GM12878 (cell line): ENCODE results near the gene TBCD. TPM values are rescaled to one million over a fixed set of nuclear protein-coding genes. Genes with fewer than 3 reads are reported as not detected.

Source experiments
- ATAC-seq: fragments of 200-7000 bp; cut with Tn5 transposase; 3 replicates; pipeline ENCODE4 v1.9.1; 2020; ENCODE audit warnings: mild to moderate bottlenecking, moderate library complexity
- BruUV-seq: library from RNA; stranded (reverse); fragments of 400-500 nt; replicated peaks from 2 replicates; lab custom pipeline; 2021; lab: Mats Ljungman, UMichigan
- CTCF ChIA-PET: fragments of 300-600 bp; sonication (Branson Sonifier 250); formaldehyde crosslinking; extraction: SDS; loops from one replicate; lab custom pipeline; 2021; ENCODE audit warnings: inconsistent platforms; lab: Yijun Ruan, JAX
- POLR2A ChIA-PET: fragments of 350-600 bp; formaldehyde crosslinking; extraction: SDS; loops from one replicate; lab custom pipeline; 2021; ENCODE audit warnings: inconsistent platforms; lab: Charles Lee
- RAD21 ChIA-PET: fragments of 300-600 bp; sonication (Branson Sonifier 250); formaldehyde crosslinking; loops from one replicate; lab custom pipeline; 2023; ENCODE audit warnings: antibody characterized with exemption; ENCODE audit not compliant: unreplicated experiment; lab: Charles Lee
- SMC1A ChIA-PET: fragments of 300-600 bp; sonication (Branson Sonifier 250); formaldehyde crosslinking; loops from one replicate; lab custom pipeline; 2023; ENCODE audit not compliant: unreplicated experiment, uncharacterized antibody; lab: Charles Lee
- DNase-seq: peaks from one replicate; pipeline ENCODE4 v3.0.0-alpha.2; 2011; ENCODE audit warnings: low read depth, low spot score
- FAIRE-seq: peaks from 3 replicates; lab custom pipeline; 2011; peaks lifted over from hg19 to GRCh38; lab: Jason Lieb, UNC
- H2AFZ ChIP-seq: 2 replicates; pipeline ENCODE4 v1.6.0; 2011; ENCODE audit warnings: low read depth, low read length, control low read depth; ENCODE audit not compliant: control insufficient read depth
- H3K27ac ChIP-seq: 2 replicates; pipeline ENCODE4 v1.5.1; 2011; ENCODE audit warnings: control low read depth; ENCODE audit not compliant: control insufficient read depth, insufficient read depth
- H3K27me3 ChIP-seq, 2 experiments: replicated peaks in 1 of 2; 2 replicates each; pipeline versions ENCODE4 v1.6.0 to v1.6.1; 2011; ENCODE audit warnings: low read length in 1 of 2; ENCODE audit not compliant: control insufficient read depth in 2 of 2, insufficient read depth in 2 of 2
- H3K36me3 ChIP-seq, 2 experiments: 2 replicates each; pipeline ENCODE4 v1.5.1; 2011; ENCODE audit warnings: low read length in 1 of 2; ENCODE audit not compliant: control insufficient read depth in 2 of 2, insufficient read depth in 2 of 2
- H3K4me1 ChIP-seq: 2 replicates; pipeline ENCODE4 v1.6.1; 2011; ENCODE audit warnings: mild to moderate bottlenecking, low read length, moderate library complexity, mixed read lengths; ENCODE audit not compliant: control insufficient read depth, insufficient read depth
- H3K4me2 ChIP-seq: 2 replicates; pipeline ENCODE4 v1.6.0; 2011; ENCODE audit warnings: control low read depth; ENCODE audit not compliant: control insufficient read depth, insufficient read depth
- H3K4me3 ChIP-seq: fragments of 200-600 bp; sonication (generic); 2 replicates; pipeline ENCODE4 v1.5.1; 2016
- H3K79me2 ChIP-seq: 2 replicates; pipeline ENCODE4 v1.6.0; 2011; ENCODE audit warnings: low read length; ENCODE audit not compliant: control insufficient read depth, insufficient read depth
- H3K9ac ChIP-seq: 2 replicates; pipeline ENCODE4 v1.8.0; 2011; ENCODE audit warnings: low read length, control low read depth, mixed read lengths; ENCODE audit not compliant: control insufficient read depth, insufficient read depth
- H3K9me3 ChIP-seq: replicated peaks from 3 replicates; pipeline ENCODE4 v1.5.1; 2011; ENCODE audit warnings: mild to moderate bottlenecking, low read length; ENCODE audit not compliant: control insufficient read depth, insufficient read depth
- H4K20me1 ChIP-seq: 2 replicates; pipeline ENCODE4 v1.6.0; 2011; ENCODE audit not compliant: control insufficient read depth, insufficient read depth
- CHD4 ChIP-seq: fragments of 200-600 bp; sonication (generic); IDR thresholded peaks from 2 replicates; pipeline ENCODE4 v1.6.1; 2016; ENCODE audit warnings: mild to moderate bottlenecking
- CREM ChIP-seq: IDR thresholded peaks from 2 replicates; pipeline ENCODE4 v1.6.1; 2014; ENCODE audit warnings: antibody characterized with exemption, low read depth
- E2F4 ChIP-seq: IDR thresholded peaks from 2 replicates; pipeline ENCODE4 v1.6.1; 2012; ENCODE audit warnings: low read depth, low read length, improper control_type of control experiment
- EGR1 ChIP-seq, 2 experiments: IDR thresholded peaks; 1 replicate in 1 of 2; 2 replicates in 1 of 2; pipeline ENCODE4 v1.6.1; 2011 to 2012; ENCODE audit warnings: low read depth in 2 of 2, low read length in 2 of 2, borderline replicate concordance in 1 of 2, mild to moderate bottlenecking in 1 of 2, moderate library complexity in 1 of 2
- RAD21 ChIP-seq: IDR thresholded peaks from 2 replicates; pipeline ENCODE4 v1.6.1; 2011; ENCODE audit warnings: mild to moderate bottlenecking, low read depth, low read length, moderate library complexity; ENCODE audit not compliant: insufficient read depth
- RUNX3 ChIP-seq: IDR thresholded peaks from 2 replicates; pipeline ENCODE4 v1.6.1; 2012; ENCODE audit warnings: low read length, inconsistent platforms
- TCF7 ChIP-seq: IDR thresholded peaks from 2 replicates; pipeline ENCODE4 v1.6.1; 2014; ENCODE audit warnings: antibody characterized with exemption, borderline replicate concordance
- ZBTB40 ChIP-seq: fragments of 450-650 bp; IDR thresholded peaks from 2 replicates; pipeline ENCODE4 v1.6.1; 2016; ENCODE audit warnings: mild to moderate bottlenecking, moderate library complexity, borderline replicate concordance
- ZNF217 ChIP-seq: fragments of 450-650 bp; IDR thresholded peaks from 2 replicates; pipeline ENCODE4 v1.6.1; 2017; ENCODE audit warnings: antibody characterized with exemption, mild to moderate bottlenecking
- WGBS: methylation state at CpG from one replicate; pipeline ENCODE4 v1.1.6; 2016; ENCODE audit warnings: low lambda C conversion rate; ENCODE audit not compliant: insufficient replicate concordance, insufficient coverage; ENCODE audit errors: missing lambda C conversion rate; 5-methylcytosine and 5-hydroxymethylcytosine counted together
- in situ Hi-C: fragments of 300-500 bp; cut with MboI; formaldehyde crosslinking; loops from 9 replicates; pipeline ENCODE4 v1.14.3; 2018; ENCODE audit warnings: mixed read lengths
- intact Hi-C: fragments of 100-400 bp; cut with micrococcal nuclease; formaldehyde crosslinking; loops from one replicate; pipeline ENCODE4 v1.14.2; 2022; ENCODE audit not compliant: unreplicated experiment
- polyA plus RNA-seq, 11 experiments: library from polyadenylated mRNA; depleted of rRNA in 4 of 11; unstranded in 6 of 11; stranded (reverse) in 5 of 11; fragments of >200 nt; fragmentation: Nextera tagmentation in 4 of 11; fragmentation: Illumina TruSeq in 1 of 11; extraction: Ambion mirVana in 4 of 11; extraction: Trizol in 1 of 11; gene quantifications; 1 replicate in 1 of 11; 2 replicates in 10 of 11; pipeline versions ENCODE4 v1.2.1 to v1.2.3, GENCODE V29; 2011 to 2016; ENCODE audit warnings: inconsistent platforms in 2 of 11, missing spikeins in 2 of 11, low read depth in 1 of 11
- total RNA-seq, 4 experiments: library from RNA; depleted of rRNA in 3 of 4; stranded (reverse); fragments of >200 nt in 3 of 4; fragmentation: Illumina TruSeq in 1 of 4; extraction: Trizol in 1 of 4; gene quantifications; 2 replicates each; pipeline versions ENCODE4 v1.2.1 to v1.2.3, GENCODE V29; 2013 to 2021
- TF ChIP-seq, protein P1 (sequence below): fragments of 150-350 bp; IDR thresholded peaks from 2 replicates; pipeline ENCODE4 v1.6.1; 2014; ENCODE audit warnings: mild to moderate bottlenecking, low read depth, low read length

Gene TBCD
- total and polyA plus RNA-seq, 10 of the 15 experiments (the other 5 are each of a cell fraction or from before 2014, with no cell fraction given): 10.3 to 114 (median 52.4) TPM

DNA sequence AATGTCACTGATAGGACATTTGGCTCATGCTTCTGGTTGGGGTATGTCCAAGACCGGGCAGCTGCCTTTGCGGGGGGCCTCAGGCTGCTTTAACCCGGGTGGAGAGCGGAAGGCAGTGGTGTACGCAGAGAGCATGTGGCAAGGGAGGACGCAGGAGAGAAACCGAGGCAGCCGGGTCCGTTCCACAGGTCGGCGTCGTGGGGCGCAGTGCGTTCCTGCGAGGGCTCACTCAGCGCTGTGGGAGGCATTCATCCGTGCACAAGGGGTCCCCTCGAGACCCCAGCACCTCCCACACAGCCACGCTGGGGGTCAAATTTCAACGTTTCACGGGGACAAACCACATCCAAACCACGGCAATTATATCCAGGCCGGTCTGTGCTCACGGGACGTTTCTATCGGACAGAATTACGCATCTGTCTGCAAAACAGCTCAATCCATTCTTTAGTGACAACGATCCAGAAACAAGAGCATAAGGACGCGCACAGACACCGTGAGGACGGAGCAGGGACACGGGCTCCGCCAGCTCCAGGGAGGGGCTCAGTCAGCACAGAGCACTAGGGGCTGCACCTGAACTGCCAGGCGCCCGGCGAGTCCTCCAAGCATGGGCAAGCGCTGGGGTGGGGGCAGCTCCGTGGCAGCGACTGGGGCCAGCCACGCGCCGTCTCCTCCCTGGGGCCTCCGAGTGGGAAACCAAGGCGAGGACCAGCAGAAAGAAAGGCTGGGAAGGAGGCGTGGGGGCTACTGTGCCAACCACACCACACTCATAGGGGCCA is 219.1 kb downstream of the TBCD start (continued):
- TF ChIP-seq ZBTB40 (no peak), E2F4 (no peak)

DNA sequence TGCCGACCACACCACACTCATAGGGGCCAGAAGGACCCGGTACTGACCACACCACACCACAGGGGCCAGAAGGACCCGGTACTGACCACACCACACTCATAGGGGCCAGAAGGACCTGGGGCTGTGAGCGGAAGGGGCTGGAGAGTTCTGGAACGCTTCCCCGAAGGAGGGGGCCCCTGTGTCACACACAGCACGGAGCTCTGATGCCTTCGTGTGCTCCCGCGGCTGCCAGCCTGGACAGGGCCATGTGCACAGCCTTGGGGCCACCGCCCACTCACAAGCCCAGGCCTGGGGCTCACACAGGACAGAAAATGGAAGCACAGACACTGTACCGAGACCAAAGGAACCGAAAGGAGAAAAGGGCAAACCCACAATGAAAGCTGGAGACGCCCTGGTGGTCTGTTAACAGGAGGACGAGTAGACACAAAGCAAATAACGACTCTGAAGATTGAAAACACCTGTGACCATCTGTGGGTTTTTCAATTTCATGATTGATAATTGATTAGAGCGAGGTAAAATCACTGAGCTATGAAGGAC is 221.0 kb downstream of the TBCD start:
- Histone ChIP-seq H3K27me3 (no peaks in the 10 kb centered on the region), H3K27ac (no peak overlapping the region), H3K9me3 (no peaks in the 10 kb centered on the region), H3K4me2 (no peak overlapping the region), H4K20me1 (no peaks in the 10 kb centered on the region), H2AFZ (no peak overlapping the region), H3K36me3 (no peaks in the 10 kb centered on the region), H3K4me1 (peaks cover 27% of the 10 kb centered on the region), H3K9ac (no peak overlapping the region), H3K4me3 (no peak overlapping the region), H3K79me2 (no peaks in the 10 kb centered on the region)
- TF ChIP-seq RUNX3 (peak; percentile 49; the same call in 1 of the 2 replicates), CHD4 (no peak), EGR1 (IDR thresholded peaks at IDR 0.05; ENCODE audit: borderline replicate concordance in 1 of 2, low read depth in 2 of 2, low read length in 2 of 2) (peak in 1 of 2 experiments; percentile 49; a peak in 1 of 3 replicates), TCF7 (no peak), RAD21 (no peak), ZNF217 (no peak), CREM (no peak)
- TF ChIP-seq, protein P1, sequence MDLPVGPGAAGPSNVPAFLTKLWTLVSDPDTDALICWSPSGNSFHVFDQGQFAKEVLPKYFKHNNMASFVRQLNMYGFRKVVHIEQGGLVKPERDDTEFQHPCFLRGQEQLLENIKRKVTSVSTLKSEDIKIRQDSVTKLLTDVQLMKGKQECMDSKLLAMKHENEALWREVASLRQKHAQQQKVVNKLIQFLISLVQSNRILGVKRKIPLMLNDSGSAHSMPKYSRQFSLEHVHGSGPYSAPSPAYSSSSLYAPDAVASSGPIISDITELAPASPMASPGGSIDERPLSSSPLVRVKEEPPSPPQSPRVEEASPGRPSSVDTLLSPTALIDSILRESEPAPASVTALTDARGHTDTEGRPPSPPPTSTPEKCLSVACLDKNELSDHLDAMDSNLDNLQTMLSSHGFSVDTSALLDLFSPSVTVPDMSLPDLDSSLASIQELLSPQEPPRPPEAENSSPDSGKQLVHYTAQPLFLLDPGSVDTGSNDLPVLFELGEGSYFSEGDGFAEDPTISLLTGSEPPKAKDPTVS: no peak
- CTCF ChIA-PET: no interaction called here
- WGBS: 26% methylated on average over 17 of the region's 17 CpGs
- no TSS peak for BruUV-seq
- POLR2A ChIA-PET: no interaction called here
- intact Hi-C loops: no loop called here
- RAD21 ChIA-PET: interaction anchor here (0.5 kb wide), 1 partner anchor 257 kb away, joined by 5 read pairs; no protein-coding TSS in a partner anchor
- DNase-seq (peak; percentile 11), ATAC-seq (peak; percentile 48; the same call in 2 of the 3 replicates), FAIRE-seq (no peak)
- SMC1A ChIA-PET: no interaction called here
- in situ Hi-C loops: no loop called here
